GM08714 (cell line): ENCODE data around the gene RAD18.

Experiments
- H3K4me3 ChIP-seq: fragments of 200-500 bp; sonication (Bioruptor generic); 2 replicates; pipeline ENCODE4 v1.5.1; 2014; ENCODE audit warnings: mild to moderate bottlenecking, low read length, inconsistent platforms
- ZNF274 ChIP-seq: IDR thresholded peaks from 2 replicates; pipeline ENCODE4 v1.6.1; 2012; ENCODE audit warnings: mild to moderate bottlenecking, low read depth, low read length

Gene RAD18

GRCh38 chr3:8864402-8865350 is 98.6 kb downstream of the RAD18 start:
- H3K4me3 ChIP-seq, result no peak overlapping the region
- no peak for TF ChIP-seq ZNF274

- TF ChIP-seq ZNF274, result no peak
- H3K4me3 ChIP-seq, result no peak overlapping the region
These were observed 99.4 kb downstream of the RAD18 start for GRCh38 chr3:8863891-8864290.

GRCh38 chr3:8857720-8858367 is 105.4 kb downstream of the RAD18 start:
- no peak for TF ChIP-seq ZNF274
- no peak overlapping the region for H3K4me3 ChIP-seq

GRCh38 chr3:8856721-8857120 is 106.6 kb downstream of the RAD18 start:
- no peak overlapping the region for H3K4me3 ChIP-seq
- TF ChIP-seq ZNF274, result no peak

- no peak overlapping the region for H3K4me3 ChIP-seq
- TF ChIP-seq ZNF274, result no peak
These were observed 107.2 kb downstream of the RAD18 start for GRCh38 chr3:8856071-8856470.

- TF ChIP-seq ZNF274, result no peak
- no peak overlapping the region for H3K4me3 ChIP-seq
These were observed 108.6 kb downstream of the RAD18 start for GRCh38 chr3:8854656-8855055.

GRCh38 chr3:8853081-8853480 is 110.2 kb downstream of the RAD18 start:
- TF ChIP-seq ZNF274, result no peak
- no peak overlapping the region for H3K4me3 ChIP-seq

- TF ChIP-seq ZNF274, result no peak
- H3K4me3 ChIP-seq, result no peak overlapping the region
These were observed 110.8 kb downstream of the RAD18 start for GRCh38 chr3:8852511-8852910.

- no peak overlapping the region for H3K4me3 ChIP-seq
- TF ChIP-seq ZNF274, result no peak
These were observed 111.6 kb downstream of the RAD18 start for GRCh38 chr3:8851703-8852102.

GRCh38 chr3:8848696-8849131 is 114.6 kb downstream of the RAD18 start:
- TF ChIP-seq ZNF274, result no peak
- H3K4me3 ChIP-seq, result no peak overlapping the region

- no peak overlapping the region for H3K4me3 ChIP-seq
- TF ChIP-seq ZNF274, result no peak
These were observed 116.0 kb downstream of the RAD18 start for GRCh38 chr3:8847317-8847716.

- H3K4me3 ChIP-seq, result no peak overlapping the region
- TF ChIP-seq ZNF274, result no peak
These were observed 117.1 kb downstream of the RAD18 start for GRCh38 chr3:8846176-8846575.

- H3K4me3 ChIP-seq, result no peak overlapping the region
- no peak for TF ChIP-seq ZNF274
These were observed 117.6 kb downstream of the RAD18 start for GRCh38 chr3:8845641-8846040.

GRCh38 chr3:8843347-8843746 is 119.9 kb downstream of the RAD18 start:
- H3K4me3 ChIP-seq, result no peak overlapping the region
- no peak for TF ChIP-seq ZNF274

- TF ChIP-seq ZNF274, result no peak
- H3K4me3 ChIP-seq, result no peak overlapping the region
These were observed 121.0 kb downstream of the RAD18 start for GRCh38 chr3:8842293-8842692.
